GM23338 (cell line): Measurements from ENCODE around the gene UQCC2.

ENCODE experiments used
- CREB1 ChIP-seq: fragments of 250-450 bp; sonication (Bioruptor Pico); IDR thresholded peaks from 2 replicates; pipeline ENCODE4 v1.5.0; 2020; ENCODE audit warnings: low read depth, mild to moderate bottlenecking, moderate library complexity
- EZH2 ChIP-seq: fragments of 200-600 bp; sonication (generic); IDR thresholded peaks from one replicate; pipeline ENCODE4 v1.8.0; 2017; ENCODE audit warnings: antibody characterized with exemption, mild to moderate bottlenecking, low read depth; ENCODE audit not compliant: unreplicated experiment
- EZH2phosphoT487 ChIP-seq: fragments of 200-600 bp; sonication (generic); IDR thresholded peaks from one replicate; pipeline ENCODE4 v1.8.1; 2018; ENCODE audit warnings: antibody characterized with exemption; ENCODE audit not compliant: unreplicated experiment
- JUNB ChIP-seq: IDR thresholded peaks from one replicate; pipeline ENCODE4 v1.6.1; 2016; ENCODE audit warnings: antibody characterized with exemption; ENCODE audit not compliant: unreplicated experiment
- NANOG ChIP-seq: IDR thresholded peaks from 2 replicates; pipeline ENCODE4 v1.6.1; 2016; ENCODE audit warnings: antibody characterized with exemption, borderline replicate concordance
- POLR2AphosphoS5 ChIP-seq: IDR thresholded peaks from 2 replicates; pipeline ENCODE4 v1.6.1; 2016; ENCODE audit warnings: antibody characterized with exemption, low read depth
- STAT1 ChIP-seq: IDR thresholded peaks from one replicate; pipeline ENCODE4 v1.6.1; 2016; ENCODE audit warnings: antibody characterized with exemption; ENCODE audit not compliant: unreplicated experiment
- ZNF114 ChIP-seq: fragments of 250-450 bp; sonication (Bioruptor Pico); IDR thresholded peaks from 2 replicates; pipeline ENCODE4 v1.5.0; 2020; ENCODE audit warnings: mild to moderate bottlenecking, moderate library complexity
- TF ChIP-seq, protein P1 (sequence below), 2 experiments: fragments of 200-600 bp in 1 of 2; sonication (generic) in 1 of 2; conservative IDR thresholded peaks; 2 replicates each; pipeline versions ENCODE4 v1.5.1 to v1.6.1; 2016 to 2017; ENCODE audit warnings: antibody characterized with exemption in 2 of 2, low read depth in 2 of 2, mild to moderate bottlenecking in 2 of 2, moderate library complexity in 1 of 2
- TF ChIP-seq, protein P2 (sequence below): IDR thresholded peaks from one replicate; pipeline ENCODE4 v1.6.1; 2018; ENCODE audit warnings: antibody characterized with exemption; ENCODE audit not compliant: unreplicated experiment
- TF ChIP-seq, protein P3 (sequence below): IDR thresholded peaks from 2 replicates; pipeline ENCODE4 v1.6.1; 2016; ENCODE audit warnings: antibody characterized with exemption

DNA sequence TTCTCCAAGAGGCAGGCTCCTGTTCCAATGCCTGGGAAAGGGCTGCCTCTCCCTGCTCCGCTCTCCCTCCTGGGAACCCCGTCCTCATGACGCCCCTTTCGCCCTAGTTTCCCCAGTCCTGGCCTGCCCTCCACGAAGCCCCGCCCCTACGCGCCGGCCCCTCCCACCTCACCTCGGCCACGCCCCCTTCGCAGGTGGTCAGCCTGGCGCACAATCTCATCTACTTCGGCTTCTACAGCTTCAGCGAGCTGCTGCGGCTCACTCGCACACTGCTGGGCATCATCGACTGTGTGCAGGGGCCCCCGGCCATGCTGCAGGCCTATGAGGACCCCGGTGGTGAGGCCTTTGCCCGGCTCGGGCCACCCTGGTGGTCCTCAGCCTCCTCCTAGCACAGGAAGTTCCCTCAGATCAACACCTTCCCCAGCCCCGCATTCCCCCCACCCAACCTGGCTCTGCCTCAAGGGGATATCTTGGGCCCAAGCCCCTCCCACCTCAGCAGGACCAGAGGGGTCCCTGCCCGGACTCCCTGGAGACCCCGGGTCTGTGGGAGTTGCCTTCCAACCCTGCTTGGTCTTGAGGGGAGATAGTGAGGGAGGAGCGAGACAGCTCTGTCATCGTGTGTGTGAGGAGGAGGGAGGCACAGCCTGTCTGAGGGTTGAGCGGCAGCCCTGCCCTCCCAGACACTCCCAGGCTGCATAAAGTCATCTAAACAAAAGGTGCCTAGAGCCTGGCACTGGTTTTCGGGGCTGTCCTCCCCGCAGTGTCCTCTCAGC lies 40.3 kb downstream of the UQCC2 start:
- TF ChIP-seq EZH2, result no peak
- TF ChIP-seq, protein P1, sequence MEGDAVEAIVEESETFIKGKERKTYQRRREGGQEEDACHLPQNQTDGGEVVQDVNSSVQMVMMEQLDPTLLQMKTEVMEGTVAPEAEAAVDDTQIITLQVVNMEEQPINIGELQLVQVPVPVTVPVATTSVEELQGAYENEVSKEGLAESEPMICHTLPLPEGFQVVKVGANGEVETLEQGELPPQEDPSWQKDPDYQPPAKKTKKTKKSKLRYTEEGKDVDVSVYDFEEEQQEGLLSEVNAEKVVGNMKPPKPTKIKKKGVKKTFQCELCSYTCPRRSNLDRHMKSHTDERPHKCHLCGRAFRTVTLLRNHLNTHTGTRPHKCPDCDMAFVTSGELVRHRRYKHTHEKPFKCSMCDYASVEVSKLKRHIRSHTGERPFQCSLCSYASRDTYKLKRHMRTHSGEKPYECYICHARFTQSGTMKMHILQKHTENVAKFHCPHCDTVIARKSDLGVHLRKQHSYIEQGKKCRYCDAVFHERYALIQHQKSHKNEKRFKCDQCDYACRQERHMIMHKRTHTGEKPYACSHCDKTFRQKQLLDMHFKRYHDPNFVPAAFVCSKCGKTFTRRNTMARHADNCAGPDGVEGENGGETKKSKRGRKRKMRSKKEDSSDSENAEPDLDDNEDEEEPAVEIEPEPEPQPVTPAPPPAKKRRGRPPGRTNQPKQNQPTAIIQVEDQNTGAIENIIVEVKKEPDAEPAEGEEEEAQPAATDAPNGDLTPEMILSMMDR (conservative IDR thresholded peaks at IDR 0.05; ENCODE audit: low read depth in 2 of 2), result no peak
- no peak for TF ChIP-seq POLR2AphosphoS5
- TF ChIP-seq CREB1 (CRISPR knock-in tag), result no peak
- TF ChIP-seq, protein P2, sequence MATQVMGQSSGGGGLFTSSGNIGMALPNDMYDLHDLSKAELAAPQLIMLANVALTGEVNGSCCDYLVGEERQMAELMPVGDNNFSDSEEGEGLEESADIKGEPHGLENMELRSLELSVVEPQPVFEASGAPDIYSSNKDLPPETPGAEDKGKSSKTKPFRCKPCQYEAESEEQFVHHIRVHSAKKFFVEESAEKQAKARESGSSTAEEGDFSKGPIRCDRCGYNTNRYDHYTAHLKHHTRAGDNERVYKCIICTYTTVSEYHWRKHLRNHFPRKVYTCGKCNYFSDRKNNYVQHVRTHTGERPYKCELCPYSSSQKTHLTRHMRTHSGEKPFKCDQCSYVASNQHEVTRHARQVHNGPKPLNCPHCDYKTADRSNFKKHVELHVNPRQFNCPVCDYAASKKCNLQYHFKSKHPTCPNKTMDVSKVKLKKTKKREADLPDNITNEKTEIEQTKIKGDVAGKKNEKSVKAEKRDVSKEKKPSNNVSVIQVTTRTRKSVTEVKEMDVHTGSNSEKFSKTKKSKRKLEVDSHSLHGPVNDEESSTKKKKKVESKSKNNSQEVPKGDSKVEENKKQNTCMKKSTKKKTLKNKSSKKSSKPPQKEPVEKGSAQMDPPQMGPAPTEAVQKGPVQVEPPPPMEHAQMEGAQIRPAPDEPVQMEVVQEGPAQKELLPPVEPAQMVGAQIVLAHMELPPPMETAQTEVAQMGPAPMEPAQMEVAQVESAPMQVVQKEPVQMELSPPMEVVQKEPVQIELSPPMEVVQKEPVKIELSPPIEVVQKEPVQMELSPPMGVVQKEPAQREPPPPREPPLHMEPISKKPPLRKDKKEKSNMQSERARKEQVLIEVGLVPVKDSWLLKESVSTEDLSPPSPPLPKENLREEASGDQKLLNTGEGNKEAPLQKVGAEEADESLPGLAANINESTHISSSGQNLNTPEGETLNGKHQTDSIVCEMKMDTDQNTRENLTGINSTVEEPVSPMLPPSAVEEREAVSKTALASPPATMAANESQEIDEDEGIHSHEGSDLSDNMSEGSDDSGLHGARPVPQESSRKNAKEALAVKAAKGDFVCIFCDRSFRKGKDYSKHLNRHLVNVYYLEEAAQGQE, result no peak
- no peak for TF ChIP-seq EZH2phosphoT487
- no peak for TF ChIP-seq JUNB
- TF ChIP-seq, protein P3, sequence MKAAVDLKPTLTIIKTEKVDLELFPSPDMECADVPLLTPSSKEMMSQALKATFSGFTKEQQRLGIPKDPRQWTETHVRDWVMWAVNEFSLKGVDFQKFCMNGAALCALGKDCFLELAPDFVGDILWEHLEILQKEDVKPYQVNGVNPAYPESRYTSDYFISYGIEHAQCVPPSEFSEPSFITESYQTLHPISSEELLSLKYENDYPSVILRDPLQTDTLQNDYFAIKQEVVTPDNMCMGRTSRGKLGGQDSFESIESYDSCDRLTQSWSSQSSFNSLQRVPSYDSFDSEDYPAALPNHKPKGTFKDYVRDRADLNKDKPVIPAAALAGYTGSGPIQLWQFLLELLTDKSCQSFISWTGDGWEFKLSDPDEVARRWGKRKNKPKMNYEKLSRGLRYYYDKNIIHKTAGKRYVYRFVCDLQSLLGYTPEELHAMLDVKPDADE, result no peak
- TF ChIP-seq ZNF114 (CRISPR knock-in tag), result no peak
- no peak for TF ChIP-seq NANOG
- no peak for TF ChIP-seq STAT1
